GM13977 (cell line): ENCODE data around the gene MLPH.

ENCODE experiments used
- DNase-seq: peaks from one replicate; pipeline ENCODE4 v3.0.0; 2012; ENCODE audit warnings: low spot score
- in situ Hi-C: fragments of 300-500 bp; cut with MboI; formaldehyde crosslinking; loops from one replicate; pipeline ENCODE4 v1.12.0; 2022; ENCODE audit warnings: low sequenced_read_pairs, low pct_unique_long_range_greater_than_20kb, mixed read lengths, inconsistent platforms; ENCODE audit not compliant: unreplicated experiment
- TF ChIP-seq, protein P1 (sequence below): IDR thresholded peaks from 2 replicates; pipeline ENCODE4 v1.5.1; 2012; ENCODE audit warnings: mild to moderate bottlenecking, control low read depth; ENCODE audit not compliant: insufficient read depth; ENCODE audit errors: extremely low read depth, missing control alignments

MLPH gene

DNA sequence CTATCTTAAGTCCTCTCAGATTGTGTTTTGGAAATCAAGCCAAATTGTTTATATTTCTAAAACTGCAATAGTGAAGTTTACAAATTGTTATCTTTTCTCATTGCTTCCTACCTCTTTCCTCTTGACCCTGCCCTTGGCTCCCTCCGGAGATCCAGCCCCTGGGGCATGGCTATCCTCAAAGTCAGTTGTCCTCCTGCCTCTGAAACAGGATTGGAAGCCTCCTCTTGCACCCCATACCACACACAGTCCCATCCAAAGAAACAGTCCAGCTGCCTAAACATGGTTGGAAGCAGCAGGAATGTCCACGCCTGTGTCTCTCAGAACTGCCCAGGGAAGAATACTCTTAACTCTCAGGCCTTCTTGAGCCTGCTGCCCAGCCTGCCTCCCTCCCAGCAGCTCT is 43.0 kb upstream of the MLPH start:
- TF ChIP-seq, protein P1, sequence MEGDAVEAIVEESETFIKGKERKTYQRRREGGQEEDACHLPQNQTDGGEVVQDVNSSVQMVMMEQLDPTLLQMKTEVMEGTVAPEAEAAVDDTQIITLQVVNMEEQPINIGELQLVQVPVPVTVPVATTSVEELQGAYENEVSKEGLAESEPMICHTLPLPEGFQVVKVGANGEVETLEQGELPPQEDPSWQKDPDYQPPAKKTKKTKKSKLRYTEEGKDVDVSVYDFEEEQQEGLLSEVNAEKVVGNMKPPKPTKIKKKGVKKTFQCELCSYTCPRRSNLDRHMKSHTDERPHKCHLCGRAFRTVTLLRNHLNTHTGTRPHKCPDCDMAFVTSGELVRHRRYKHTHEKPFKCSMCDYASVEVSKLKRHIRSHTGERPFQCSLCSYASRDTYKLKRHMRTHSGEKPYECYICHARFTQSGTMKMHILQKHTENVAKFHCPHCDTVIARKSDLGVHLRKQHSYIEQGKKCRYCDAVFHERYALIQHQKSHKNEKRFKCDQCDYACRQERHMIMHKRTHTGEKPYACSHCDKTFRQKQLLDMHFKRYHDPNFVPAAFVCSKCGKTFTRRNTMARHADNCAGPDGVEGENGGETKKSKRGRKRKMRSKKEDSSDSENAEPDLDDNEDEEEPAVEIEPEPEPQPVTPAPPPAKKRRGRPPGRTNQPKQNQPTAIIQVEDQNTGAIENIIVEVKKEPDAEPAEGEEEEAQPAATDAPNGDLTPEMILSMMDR = no peak
- DNase-seq = no peak
- in situ Hi-C loops = no loop called here

DNA sequence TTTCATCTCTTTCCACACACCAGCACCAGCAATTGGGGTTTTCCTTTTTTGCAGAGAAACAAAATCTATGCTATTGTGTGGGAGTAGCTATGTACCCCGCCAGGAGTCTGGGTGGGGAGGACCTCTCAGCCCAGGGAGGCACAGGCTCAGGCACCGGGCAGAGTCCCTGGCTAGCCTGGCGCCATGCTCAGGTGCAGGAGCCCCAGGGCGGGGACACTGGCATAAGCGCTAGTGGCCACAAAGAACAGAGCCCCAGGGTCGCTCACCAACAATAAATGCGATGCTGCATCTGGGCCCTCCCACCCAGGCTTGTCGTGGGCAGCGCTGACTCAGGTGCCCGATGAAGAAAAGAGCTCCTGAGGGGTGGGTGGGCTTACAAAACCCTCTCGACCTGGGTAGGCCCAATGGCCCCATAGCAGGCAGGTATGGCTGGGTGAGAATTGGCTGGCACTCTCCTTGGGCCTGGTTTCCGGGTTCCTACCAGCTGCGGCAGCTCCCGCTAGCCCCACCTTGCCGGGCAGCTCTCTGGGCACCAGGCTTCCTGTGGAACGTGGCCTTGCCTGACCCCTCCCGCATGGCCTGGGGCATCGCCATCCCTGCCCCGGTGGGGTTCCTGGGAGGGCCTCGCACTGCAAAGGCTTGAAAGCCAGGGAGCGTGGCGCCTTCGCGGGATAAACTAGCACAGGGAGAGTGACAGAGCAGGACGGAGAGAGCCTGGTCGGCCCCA is 41.3 kb upstream of the MLPH start:
- TF ChIP-seq, protein P1 = no peak
- in situ Hi-C loops = no loop called here
- no peak for DNase-seq

DNA sequence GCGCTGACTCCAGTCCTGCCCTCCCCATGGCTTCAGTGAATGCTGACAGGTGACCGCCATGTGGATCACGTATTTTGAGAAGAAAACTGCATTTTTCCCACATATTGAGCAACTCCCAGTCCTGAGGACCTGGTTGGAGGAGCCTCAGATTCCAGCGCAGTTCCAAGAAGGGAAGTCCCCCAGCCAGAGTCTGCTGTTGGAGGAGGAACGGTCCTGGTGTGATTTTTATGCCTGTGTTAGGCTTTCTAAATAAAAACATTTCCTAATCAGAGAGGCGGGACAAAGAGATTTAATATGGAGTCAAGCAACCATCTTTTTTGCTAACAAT is 40.7 kb upstream of the MLPH start:
- DNase-seq = no peak
- TF ChIP-seq, protein P1 = no peak
- in situ Hi-C loops = no loop called here

DNA sequence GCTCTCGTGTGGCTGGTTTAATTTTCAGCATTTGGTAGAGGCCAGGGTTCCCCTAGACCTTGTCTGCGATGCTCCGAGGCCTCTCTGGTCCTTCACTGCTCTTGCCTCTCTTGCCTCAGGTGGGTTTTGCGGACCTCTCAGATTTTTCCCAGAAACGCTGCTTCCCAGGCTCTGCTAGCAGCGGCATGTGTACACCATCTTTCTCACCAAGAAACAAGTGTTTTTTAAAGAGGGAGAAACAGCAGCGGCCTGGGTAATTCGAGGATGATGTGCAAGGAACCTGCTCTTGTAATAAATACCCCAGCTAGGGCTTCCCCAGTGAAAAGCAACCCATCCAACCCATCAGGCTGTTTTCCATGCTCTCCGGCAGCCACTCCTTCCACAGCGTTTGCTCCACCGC is 39.6 kb upstream of the MLPH start:
- TF ChIP-seq, protein P1 = no peak
- no peak for DNase-seq
- in situ Hi-C loops = no loop called here

DNA sequence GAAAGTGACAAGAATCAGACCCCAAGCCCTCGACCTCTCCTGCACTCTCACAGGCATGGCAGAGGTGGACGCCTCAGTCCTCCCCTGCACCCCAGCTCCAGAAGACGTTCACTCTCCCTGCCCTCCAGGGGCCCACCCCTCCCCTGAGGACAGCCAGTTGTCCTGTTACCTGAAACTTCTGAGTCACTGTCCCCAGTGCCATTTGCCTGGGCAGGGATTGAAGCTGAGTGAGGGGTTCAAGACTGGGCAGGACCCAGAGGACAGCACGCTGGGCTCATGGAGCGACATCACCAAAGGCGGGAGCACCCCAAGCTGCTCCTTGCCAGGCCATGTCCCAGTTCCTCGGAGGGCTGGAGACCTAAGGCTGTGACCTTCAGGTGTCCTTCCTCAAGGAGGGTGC is 38.9 kb upstream of the MLPH start:
- in situ Hi-C loops = no loop called here
- TF ChIP-seq, protein P1 = no peak
- no peak for DNase-seq

DNA sequence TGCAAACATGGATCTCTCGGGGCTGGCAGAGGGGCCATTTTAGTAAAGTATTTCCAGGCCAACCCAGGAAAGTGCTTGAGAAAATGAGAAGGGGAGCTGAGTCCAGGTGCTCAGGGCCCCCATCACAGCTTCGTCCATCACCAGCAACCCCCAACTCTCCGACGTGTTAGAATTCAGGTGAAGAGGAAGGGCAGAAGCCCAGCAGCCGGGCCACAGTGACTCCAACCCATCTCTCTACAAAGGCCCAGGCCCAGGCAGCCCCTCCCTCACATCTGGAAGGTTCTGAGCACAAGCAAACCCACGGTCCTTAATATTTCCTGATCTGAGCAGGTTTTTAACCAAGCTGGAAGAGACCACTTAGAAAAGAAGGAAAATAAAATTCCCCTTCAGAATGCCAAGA is 38.4 kb upstream of the MLPH start:
- TF ChIP-seq, protein P1 = no peak
- no peak for DNase-seq
- in situ Hi-C loops = no loop called here
